HEK293 (cell line): Measurements from ENCODE around the gene RAF1.

Source experiments
- CTCF ChIP-seq: fragments of 450-650 bp; formaldehyde crosslinking; IDR thresholded peaks from 2 replicates; pipeline ENCODE4 v1.5.1; 2016; ENCODE audit warnings: missing biosample characterization, missing genetic modification characterization
- GLI4 ChIP-seq: fragments of 450-650 bp; formaldehyde crosslinking; IDR thresholded peaks from 2 replicates; pipeline ENCODE4 v1.5.1; 2016; ENCODE audit warnings: missing biosample characterization, missing genetic modification characterization
- ZNF155 ChIP-seq: fragments of 450-650 bp; formaldehyde crosslinking; IDR thresholded peaks from 2 replicates; pipeline ENCODE4 v1.5.1; 2016; ENCODE audit warnings: missing biosample characterization, missing genetic modification characterization
- ZNF274 ChIP-seq, 2 experiments: fragments of 200-500 bp in 1 of 2; fragments of 450-650 bp in 1 of 2; sonication (Bioruptor generic) in 1 of 2; formaldehyde crosslinking in 1 of 2; IDR thresholded peaks; 2 replicates each; pipeline versions ENCODE4 v1.5.1 to v1.6.1; 2014 to 2016; ENCODE audit warnings: borderline replicate concordance in 1 of 2, inconsistent platforms in 1 of 2, low read length in 1 of 2, missing biosample characterization in 1 of 2, missing genetic modification characterization in 1 of 2

GRCh38 chr3:12644331-12644937, 19.5 kb downstream of the RAF1 start:
- TF ChIP-seq CTCF (tag by site-specific recombination) (no peak), ZNF155 (tag by site-specific recombination) (no peak), GLI4 (tag by site-specific recombination) (no peak), ZNF274 (IDR thresholded peaks at IDR 0.05; ENCODE audit: low read length) (no peak), ZNF274 (tag by site-specific recombination; IDR thresholded peaks at IDR 0.05; ENCODE audit: borderline replicate concordance) (no peak)
